Measurements from ENCODE around the gene DEFB128.

DEFB128 gene

GRCh38 chr20:152131-152530 lies 37.4 kb downstream of the DEFB128 start:
- no peak for DNase-seq (ENCODE audit: low spot score)

DNA sequence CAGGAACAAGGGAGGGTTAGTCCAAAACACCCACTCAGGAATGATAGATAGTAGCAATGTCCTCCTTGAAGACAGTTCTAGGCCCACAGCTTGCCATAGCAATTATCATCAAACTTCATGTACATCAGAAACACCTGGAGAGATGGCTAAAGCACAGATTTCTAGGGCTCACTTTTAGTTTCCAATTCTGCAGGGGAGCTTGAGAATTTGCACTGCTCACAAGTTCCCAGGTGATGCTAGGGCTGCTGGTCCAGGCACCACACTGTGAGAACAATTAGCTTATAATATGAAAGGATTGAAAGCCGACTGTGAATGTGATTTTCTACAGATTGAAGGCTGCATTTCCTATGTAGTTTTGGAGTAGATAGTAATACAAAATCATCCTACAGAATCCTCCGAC lies 43.6 kb downstream of the DEFB128 start:
- no peak for DNase-seq (ENCODE audit: low spot score)

DNA sequence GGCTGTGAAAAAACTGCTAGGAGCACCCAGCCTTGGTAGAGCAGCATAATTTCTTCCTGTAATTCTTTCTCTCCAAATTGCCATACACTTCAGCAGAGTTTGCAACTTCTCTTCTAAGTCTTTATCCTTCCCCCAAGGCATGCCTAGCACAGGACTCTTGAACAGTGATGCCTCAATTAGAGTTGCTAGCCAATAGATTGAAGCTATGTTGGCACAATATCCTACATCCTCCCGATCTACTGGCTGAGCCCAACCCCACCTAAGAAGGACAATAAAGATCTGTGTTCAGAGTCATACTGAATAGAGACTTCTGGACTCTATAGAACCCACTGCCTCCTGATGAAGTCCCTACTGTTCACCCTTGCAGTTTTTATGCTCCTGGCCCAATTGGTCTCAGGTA lies 47.2 kb downstream of the DEFB128 start, which contains the start of gene DEFB126:
Gene DEFB126, plus strand, starts transcription at position 301 of the 400 bp plus-strand sequence. Its CDS starts 39 bp downstream, at position 340.
- DNase-seq (ENCODE audit: low spot score): no peak

Data from left forelimb (tissue), 1 donor.